ENCODE data around the gene PRND.
"Not testable (repeated sequence)": the region's sequence is repeated elsewhere in the genome, so short reads cannot be mapped to it uniquely, and the experiment has no call there.

The PRND gene

GRCh38 chr20:4737857-4738627 is 16.3 kb downstream of the PRND start:
- no peak for DNase-seq (ENCODE audit: low read depth)

GRCh38 chr20:4740774-4741431 is 19.2 kb downstream of the PRND start:
- peak; percentile 45 for DNase-seq (ENCODE audit: low read depth)

- DNase-seq (ENCODE audit: low read depth) = no peak
Measured at GRCh38 chr20:4748847-4749246, 27.1 kb downstream of the PRND start.

DNA sequence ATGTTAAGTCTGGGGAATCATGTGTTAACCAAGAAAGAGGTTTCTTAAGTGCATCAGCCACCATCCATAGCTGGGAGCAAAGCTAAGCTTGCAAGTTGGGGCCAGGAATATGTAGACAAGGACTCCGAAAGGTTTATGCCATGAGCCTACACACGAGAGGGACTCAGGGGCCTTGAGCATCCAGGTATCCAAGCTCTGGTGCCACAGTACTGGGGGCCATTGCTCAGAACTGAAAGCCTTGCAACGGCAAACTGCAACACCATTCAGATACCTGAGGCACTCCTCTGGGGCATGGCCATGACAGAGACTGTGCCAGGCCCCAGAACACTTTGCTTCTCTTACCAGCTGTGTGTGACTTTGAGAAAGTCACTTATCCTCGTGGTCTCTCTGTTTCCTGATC is 27.6 kb downstream of the PRND start:
- DNase-seq (ENCODE audit: low read depth) = no peak

DNA sequence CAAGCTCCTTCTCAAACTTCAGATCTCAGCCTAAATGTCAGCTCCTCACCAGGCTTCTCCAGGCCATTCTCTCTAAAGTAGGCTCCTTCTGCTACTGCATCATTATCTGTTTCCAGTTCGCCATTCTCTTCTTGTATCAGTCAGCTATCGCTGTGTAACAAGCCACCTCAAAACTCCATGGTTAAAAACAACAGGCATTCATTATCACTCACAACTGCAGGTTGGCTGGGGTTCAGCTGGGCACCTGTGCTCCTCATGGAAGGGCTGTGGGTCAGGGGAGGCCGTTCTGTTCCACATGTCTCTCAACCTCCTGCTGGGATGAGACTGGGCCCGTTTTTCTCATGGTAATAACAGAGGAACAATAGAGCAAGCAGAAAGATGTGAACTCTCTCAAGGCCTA is 28.7 kb downstream of the PRND start:
- no peak for DNase-seq (ENCODE audit: low read depth)

DNA sequence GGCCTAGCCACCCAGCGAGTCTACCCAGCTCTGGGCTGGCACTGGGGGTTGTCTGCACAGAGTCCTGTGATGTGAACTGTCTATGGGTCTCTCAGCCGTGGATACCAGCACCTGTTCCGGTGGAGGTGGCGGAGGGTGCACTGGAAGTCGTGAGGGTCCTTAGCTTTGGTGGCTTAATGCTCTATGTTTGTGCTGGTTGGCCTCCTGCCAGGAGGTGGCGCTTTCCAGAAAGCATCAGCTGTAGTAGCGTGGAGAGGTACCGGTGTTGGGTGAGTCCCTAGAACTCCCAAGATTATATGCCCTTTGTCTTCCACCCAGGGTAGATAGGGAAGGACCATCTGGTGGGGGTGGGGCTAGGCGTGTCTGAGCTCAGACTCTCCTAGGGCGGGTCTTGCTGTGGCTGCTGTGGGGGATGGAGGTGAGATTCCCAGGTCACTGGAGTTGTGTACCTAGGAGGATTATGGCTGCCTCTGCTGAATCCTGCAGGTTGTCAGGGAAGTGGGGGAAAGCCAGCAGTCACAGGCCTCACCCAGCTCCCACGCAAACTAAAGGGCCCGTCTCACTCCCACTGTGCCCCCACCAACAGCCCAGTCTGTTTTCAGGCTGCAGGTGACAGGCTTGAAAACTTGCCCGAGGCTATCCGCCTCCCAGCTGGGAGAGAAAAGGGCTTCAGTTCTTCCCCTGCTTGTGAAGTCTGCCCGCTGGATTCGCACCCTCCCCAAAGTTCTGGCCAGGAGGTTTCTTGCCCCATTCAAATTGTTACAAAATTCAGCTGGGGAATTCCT is 37.6 kb downstream of the PRND start:
- not testable (repeated sequence) for DNase-seq (ENCODE audit: low read depth)

GRCh38 chr20:4763261-4763660 is 41.6 kb downstream of the PRND start:
- no peak for DNase-seq (ENCODE audit: low read depth)

GRCh38 chr20:4763723-4764510 is 42.2 kb downstream of the PRND start:
- DNase-seq (ENCODE audit: low read depth) = no peak

DNA sequence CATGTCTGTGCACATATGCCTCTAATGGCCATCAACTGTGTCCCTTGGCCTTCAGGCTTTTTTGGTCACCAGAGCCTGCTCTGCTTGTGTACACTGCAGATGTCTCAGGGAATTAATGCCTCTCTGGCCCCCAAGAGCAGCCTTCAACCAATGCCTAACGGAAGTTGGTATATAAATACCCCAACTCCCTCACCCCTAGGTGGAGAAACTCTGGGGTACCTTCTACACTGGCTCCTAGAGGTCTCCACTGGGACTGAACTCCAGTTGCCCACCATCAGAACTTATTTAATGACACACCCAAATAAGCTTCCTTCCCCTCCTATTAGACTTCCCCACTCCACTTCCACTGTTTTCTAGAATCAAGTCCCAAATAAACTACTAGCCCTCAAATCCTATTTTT is 43.1 kb downstream of the PRND start:
- DNase-seq (ENCODE audit: low read depth) = no peak

GRCh38 chr20:4765681-4766080 is 44.0 kb downstream of the PRND start:
- DNase-seq (ENCODE audit: low read depth) = no peak

DNA sequence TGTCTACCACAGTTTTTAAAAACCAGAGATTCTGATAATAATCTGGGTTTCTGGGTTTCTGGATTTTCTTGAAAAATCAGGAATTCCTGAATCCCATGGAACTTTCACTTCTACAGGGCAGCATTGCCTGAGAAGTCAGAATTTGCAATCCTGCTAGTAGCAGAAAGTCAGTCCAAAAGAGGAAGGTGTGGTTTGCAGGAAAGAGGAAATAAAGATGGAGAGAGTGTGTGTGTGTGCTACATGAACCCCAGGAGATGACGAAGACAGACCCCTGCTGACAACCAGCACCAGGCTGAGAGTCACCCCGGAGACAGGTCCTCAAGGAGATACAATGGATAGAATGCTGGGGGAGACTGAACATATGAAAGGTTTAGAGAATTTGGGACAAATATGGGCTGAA is 44.9 kb downstream of the PRND start:
- no peak for DNase-seq (ENCODE audit: low read depth)

GRCh38 chr20:4767084-4767483 is 45.4 kb downstream of the PRND start:
- no peak for DNase-seq (ENCODE audit: low read depth)

DNA sequence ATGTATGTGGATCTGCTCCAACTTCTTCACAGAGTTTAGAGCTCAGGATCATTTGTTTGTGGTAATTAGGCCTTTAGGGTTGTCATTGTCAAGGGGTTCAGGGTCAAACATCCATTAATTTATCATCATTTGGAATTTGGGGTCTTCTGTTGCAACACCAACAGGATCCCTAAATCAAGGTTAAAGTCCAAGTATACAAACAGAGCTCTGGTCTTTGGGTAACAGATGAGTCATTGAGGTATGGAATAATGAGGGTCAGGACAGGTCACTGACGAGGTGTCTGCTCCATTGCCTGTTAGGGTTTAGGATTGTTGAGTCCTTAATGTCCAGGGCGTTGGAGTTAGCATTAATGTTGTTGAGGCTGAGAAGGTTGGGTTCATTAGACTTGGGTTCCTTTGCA is 47.6 kb downstream of the PRND start:
- no peak for DNase-seq (ENCODE audit: low read depth)

DNA sequence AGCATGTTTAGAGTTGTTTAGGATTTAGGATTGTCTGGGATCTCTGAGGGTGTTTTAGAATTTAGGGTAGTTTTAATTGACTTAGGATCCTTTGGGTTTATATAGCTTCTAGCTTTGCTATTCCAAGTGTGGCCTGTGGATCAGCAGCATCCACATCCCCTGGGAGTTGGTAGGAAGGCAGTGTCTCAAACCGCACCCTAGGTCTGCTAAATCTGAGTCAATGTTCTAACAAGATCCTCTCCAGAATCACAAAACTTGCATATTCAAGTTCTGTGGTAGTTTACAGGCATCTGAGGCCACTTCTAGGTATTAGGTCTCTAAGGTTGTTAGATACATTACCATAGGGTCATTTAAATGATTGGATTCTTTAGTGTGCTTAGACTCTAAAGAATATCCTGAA is 48.3 kb downstream of the PRND start:
- no peak for DNase-seq (ENCODE audit: low read depth)

DNA sequence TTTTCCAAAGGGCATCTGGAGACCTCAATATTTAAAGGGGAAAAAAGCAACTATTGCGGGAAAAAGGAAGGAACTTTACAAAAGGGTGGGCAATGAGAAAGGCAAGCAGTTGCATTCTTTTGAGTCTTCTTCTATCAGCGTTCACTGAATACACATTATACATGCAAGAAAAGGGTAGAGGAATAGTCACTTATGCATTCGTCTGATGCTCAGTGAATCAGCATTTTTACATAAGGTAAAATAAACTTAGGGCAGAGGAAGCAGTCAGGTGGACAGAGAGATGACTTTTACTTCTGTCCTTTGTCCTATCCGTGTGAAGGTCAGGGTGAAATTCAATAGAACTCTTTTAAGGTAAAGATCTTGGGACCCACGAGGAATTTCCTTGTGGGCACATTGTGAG is 49.3 kb downstream of the PRND start:
- no peak for DNase-seq (ENCODE audit: low read depth)

DNA sequence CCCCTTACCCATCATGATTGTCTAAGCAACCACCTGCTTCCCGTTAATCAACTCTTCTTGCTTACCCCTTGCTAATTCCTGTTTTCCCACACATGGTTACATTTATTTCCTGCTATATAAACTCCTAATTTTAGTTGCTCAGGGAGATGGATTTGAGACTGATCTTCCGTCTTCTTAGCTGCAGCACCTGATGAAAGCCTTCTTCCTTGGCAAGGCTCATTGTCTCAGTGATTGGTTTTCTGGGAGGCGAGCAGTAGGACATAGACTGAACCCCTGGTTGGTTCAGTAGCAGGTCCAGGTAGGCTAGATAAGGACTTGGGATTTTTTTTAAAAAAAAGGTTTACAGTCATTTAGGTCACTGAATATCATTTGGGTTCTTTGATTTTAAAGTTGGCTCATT is 50.4 kb downstream of the PRND start:
- DNase-seq (ENCODE audit: low read depth) = no peak

DNA sequence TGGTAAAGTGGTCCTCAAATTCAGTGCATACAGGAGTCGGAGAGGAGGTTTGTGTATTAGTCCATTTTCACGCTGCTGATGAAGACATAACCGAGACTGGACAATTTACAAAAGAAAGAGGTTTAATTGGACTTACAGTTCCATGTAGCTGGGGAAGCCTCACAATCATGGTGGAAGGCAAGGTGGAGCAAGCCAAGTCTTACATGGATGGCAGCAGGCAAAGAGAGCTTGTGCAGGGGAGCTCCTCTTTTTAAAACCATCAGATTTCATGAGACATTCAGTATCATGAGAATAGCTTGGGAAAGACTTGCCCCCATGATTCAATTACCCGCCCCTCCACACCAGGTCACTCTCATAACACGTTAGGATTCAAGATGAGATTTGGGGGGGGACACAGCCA is 51.3 kb downstream of the PRND start:
- not testable (repeated sequence) for DNase-seq (ENCODE audit: low read depth)

GRCh38 chr20:4773736-4774135 is 52.0 kb downstream of the PRND start:
- DNase-seq (ENCODE audit: low read depth) = no peak

DNA sequence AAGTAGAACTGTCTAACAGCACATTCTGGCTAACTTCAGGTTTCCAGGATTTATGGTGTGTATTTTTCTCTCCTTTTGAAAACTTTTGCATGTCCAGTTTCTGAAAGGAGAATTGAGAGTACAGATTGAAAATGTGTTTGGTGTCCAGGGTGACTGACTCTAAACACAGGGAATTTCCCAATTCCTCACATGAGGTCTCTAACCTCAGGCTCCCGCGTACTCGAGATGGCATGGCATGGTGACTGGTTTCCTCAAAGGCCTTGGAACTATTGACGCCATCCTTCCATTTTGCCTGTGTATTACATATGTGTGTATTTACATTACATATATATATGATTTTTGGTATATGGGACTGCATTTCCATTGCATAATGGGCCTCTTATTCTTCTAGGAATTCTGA is 52.5 kb downstream of the PRND start:
- DNase-seq (ENCODE audit: low read depth) = no peak

DNA sequence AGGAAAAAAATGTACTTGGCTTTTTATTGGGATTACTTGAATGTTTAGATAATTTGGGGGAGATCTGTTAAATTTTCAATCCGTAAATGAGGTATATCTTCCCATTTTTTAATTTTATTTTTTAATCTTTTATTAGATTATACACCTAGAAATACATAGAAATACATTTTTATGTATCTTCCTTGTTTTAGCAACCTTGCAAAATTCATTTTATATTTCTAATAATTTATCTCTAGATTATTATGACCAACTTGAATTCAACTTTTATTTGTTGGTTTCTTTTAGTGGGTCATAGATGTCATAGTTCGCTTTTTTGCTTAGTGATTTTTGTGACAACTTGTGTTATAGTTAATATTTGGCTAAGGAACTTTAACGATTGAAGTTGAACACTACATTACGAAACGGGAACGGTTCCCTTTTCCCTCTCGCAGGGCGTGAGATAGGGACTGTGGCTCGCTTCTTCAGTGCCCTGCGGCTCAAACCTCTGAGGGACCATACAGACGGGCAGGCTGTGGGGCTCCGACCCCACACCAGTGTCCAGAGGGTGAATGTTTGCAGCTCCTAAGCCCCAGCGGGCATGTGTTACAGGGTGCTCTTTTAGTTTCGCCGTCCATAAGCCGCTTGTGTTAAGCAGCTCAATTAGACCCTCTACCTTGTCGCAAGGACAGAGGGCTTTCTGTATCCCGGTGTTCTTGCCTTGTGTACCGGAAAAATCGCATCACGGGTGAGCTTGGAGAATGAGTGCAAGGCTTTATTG is 53.8 kb downstream of the PRND start:
- DNase-seq (ENCODE audit: low read depth) = no peak

DNA sequence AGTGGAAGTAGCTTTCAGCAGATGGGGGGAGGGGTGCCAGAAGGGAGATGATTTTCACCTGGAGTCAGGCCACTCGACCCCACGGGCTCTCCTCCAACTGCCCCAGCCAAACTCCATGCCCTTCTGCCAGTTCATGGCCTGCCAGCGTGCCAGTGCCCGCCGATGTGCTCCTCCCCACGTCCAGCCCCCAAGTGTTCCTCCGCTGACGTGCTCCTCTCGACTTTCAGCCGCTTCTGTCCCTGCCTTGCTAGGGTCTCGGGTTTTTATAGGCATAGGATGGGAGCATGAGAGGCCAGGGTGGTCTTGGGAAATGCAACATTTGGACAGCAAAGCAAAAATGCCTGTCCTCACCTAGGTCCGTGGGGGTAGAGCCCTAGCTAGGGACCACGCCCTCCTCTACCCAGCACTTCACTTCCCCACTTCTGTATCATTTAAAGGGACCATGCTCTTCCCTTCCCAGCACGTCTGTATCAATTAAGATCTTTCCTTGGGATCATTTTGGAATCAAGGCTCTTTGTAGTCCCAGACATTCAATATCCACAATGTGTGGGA is 54.4 kb downstream of the PRND start:
- no peak for DNase-seq (ENCODE audit: low read depth)
